Measurements from ENCODE around the gene PGAP2. TPM values are rescaled to one million over a fixed set of nuclear protein-coding genes. Genes with fewer than 3 reads are reported as not detected.
"Not testable (repeated sequence)": the region's sequence is repeated elsewhere in the genome, so short reads cannot be mapped to it uniquely, and the experiment has no call there.

PGAP2 gene
- polyA plus RNA-seq, 3 donors from 2014 or later, result 10.7 to 16.1 TPM; not detected in 1

- no peaks in the 10 kb centered on the region for H3K9me3 Mint-ChIP-seq
- peaks cover 84 to 85% of the 10 kb centered on the region in 2 donors for H3K4me1 Mint-ChIP-seq
- peaks cover 5 to 12% (median 6%) of the 10 kb centered on the region in 3 donors for H3K27me3 Mint-ChIP-seq (ENCODE audit: low read depth in 3 of 3)
- DNase-seq, result no peak
- H3K27ac Mint-ChIP-seq, result peak overlapping the region; percentile 71 to 100 (median 78)
- H3K36me3 Mint-ChIP-seq, result no peaks in the 10 kb centered on the region
- peak overlapping the region; percentile 93 to 98 (median 96) for H3K4me3 Mint-ChIP-seq
Measured at GRCh38 chr11:3859373-3859881, 51.1 kb downstream of the PGAP2 start.

GRCh38 chr11:3860375-3860774 is 52.0 kb downstream of the PGAP2 start:
- H3K4me1 Mint-ChIP-seq, result peaks cover 88 to 90% of the 10 kb centered on the region in 2 donors
- peak overlapping the region; percentile 93 to 98 (median 96) for H3K4me3 Mint-ChIP-seq
- H3K36me3 Mint-ChIP-seq, result no peaks in the 10 kb centered on the region
- H3K9me3 Mint-ChIP-seq, result no peaks in the 10 kb centered on the region
- peaks cover 0 to 3% (median 3%) of the 10 kb centered on the region in 3 donors for H3K27me3 Mint-ChIP-seq (ENCODE audit: low read depth in 3 of 3)
- peak overlapping the region; percentile 41 to 89 (median 82) for H3K27ac Mint-ChIP-seq
- no peak for DNase-seq

GRCh38 chr11:3860898-3861393 is 52.6 kb downstream of the PGAP2 start:
- H3K36me3 Mint-ChIP-seq; H3K27me3 Mint-ChIP-seq (ENCODE audit: low read depth in 3 of 3); H3K9me3 Mint-ChIP-seq: not testable (repeated sequence)
- peak overlapping the region; percentile 41 to 89 (median 82) for H3K27ac Mint-ChIP-seq
- DNase-seq, result peak in 2 of 3 donors; percentile 21 to 33
- H3K4me3 Mint-ChIP-seq, result peak overlapping the region; percentile 93 to 98 (median 96)
- H3K4me1 Mint-ChIP-seq, result peaks cover 94 to 95% of the 10 kb centered on the region in 2 donors

GRCh38 chr11:3861683-3862082 is 53.3 kb downstream of the PGAP2 start:
- Mint-ChIP-seq H3K9me3 (no peaks in the 10 kb centered on the region), H3K27me3 (ENCODE audit: low read depth in 3 of 3) (peaks cover 0 to 3% (median 2%) of the 10 kb centered on the region in 3 donors), H3K4me1 (peaks cover 95 to 97% of the 10 kb centered on the region in 2 donors), H3K36me3 (no peaks in the 10 kb centered on the region), H3K27ac (peak overlapping the region; percentile 41 to 89 (median 84)), H3K4me3 (peak overlapping the region; percentile 45 to 98 (median 93))
- no peak for DNase-seq

- Mint-ChIP-seq H3K9me3 (no peaks in the 10 kb centered on the region), H3K4me1 (peaks cover 93 to 94% of the 10 kb centered on the region in 2 donors), H3K27ac (peak overlapping the region; percentile 83 to 97 (median 92)), H3K27me3 (ENCODE audit: low read depth in 3 of 3) (peaks cover 0 to 2% (median 0%) of the 10 kb centered on the region in 3 donors), H3K36me3 (no peaks in the 10 kb centered on the region), H3K4me3 (peak overlapping the region; percentile 59 to 82 (median 72))
- DNase-seq, result no peak
Measured at GRCh38 chr11:3865388-3866193, 57.2 kb downstream of the PGAP2 start.

GRCh38 chr11:3866206-3866605 is 57.8 kb downstream of the PGAP2 start:
- H3K4me1 Mint-ChIP-seq, result peaks cover 92% of the 10 kb centered on the region in 2 donors
- peaks cover 0 to 2% (median 0%) of the 10 kb centered on the region in 3 donors for H3K27me3 Mint-ChIP-seq (ENCODE audit: low read depth in 3 of 3)
- no peaks in the 10 kb centered on the region for H3K9me3 Mint-ChIP-seq
- DNase-seq, result peak; percentile 57 to 66 (median 61)
- H3K36me3 Mint-ChIP-seq, result no peaks in the 10 kb centered on the region
- peak overlapping the region; percentile 59 to 82 (median 72) for H3K4me3 Mint-ChIP-seq
- H3K27ac Mint-ChIP-seq, result peak overlapping the region; percentile 83 to 97 (median 92)

GRCh38 chr11:3866836-3867208 is 58.5 kb downstream of the PGAP2 start:
- no peak for DNase-seq
- Mint-ChIP-seq H3K36me3 (no peaks in the 10 kb centered on the region), H3K27me3 (ENCODE audit: low read depth in 3 of 3) (peaks cover 0 to 2% (median 0%) of the 10 kb centered on the region in 3 donors), H3K4me1 (peaks cover 92% of the 10 kb centered on the region in 2 donors), H3K27ac (peak overlapping the region; percentile 88 to 97 (median 93)), H3K4me3 (peak overlapping the region; percentile 7 to 78 (median 26)), H3K9me3 (no peaks in the 10 kb centered on the region)

GRCh38 chr11:3867209-3868091 is 59.1 kb downstream of the PGAP2 start:
- Mint-ChIP-seq H3K27ac (peak overlapping the region; percentile 88 to 97 (median 93)), H3K27me3 (ENCODE audit: low read depth in 3 of 3) (peaks cover 0 to 2% (median 0%) of the 10 kb centered on the region in 3 donors), H3K4me3 (peak overlapping the region; percentile 10 to 65 (median 41)), H3K9me3 (no peaks in the 10 kb centered on the region), H3K4me1 (peaks cover 91 to 93% of the 10 kb centered on the region in 2 donors), H3K36me3 (no peaks in the 10 kb centered on the region)
- DNase-seq, result no peak

GRCh38 chr11:3873712-3874349 is 65.5 kb downstream of the PGAP2 start:
- DNase-seq, result no peak
- no peaks in the 10 kb centered on the region for H3K36me3 Mint-ChIP-seq
- H3K27ac Mint-ChIP-seq, result peak overlapping the region in 5 of 6 donors; percentile 34 to 54 (median 46)
- H3K9me3 Mint-ChIP-seq, result no peaks in the 10 kb centered on the region
- no peak overlapping the region for H3K4me3 Mint-ChIP-seq
- H3K4me1 Mint-ChIP-seq, result peaks cover 88 to 91% of the 10 kb centered on the region in 2 donors
- H3K27me3 Mint-ChIP-seq (ENCODE audit: low read depth in 3 of 3), result peaks cover 0 to 2% (median 0%) of the 10 kb centered on the region in 3 donors

Other genes with a start within 250 kb of the PGAP2 start
- gene ART5, start 166.6 kb upstream of the PGAP2 start, polyA plus RNA-seq, result not detected
- not detected for gene ART1, start 163.4 kb upstream of the PGAP2 start, polyA plus RNA-seq
- under 1 TPM in 1 of 3 donors, not detected in 2; 0.26 TPM for gene CHRNA10, start 137.2 kb upstream of the PGAP2 start, polyA plus RNA-seq
- 10 to 100 TPM; 16.2 to 38.1 (median 20.5) TPM for gene NUP98, start 11.0 kb upstream of the PGAP2 start, polyA plus RNA-seq
- 100 to 1,000 TPM; 167 to 292 (median 199) TPM for gene RHOG, start 32.4 kb downstream of the PGAP2 start, polyA plus RNA-seq
- 10 to 100 TPM; 28.7 to 53.1 (median 45.5) TPM for gene STIM1, start 47.1 kb downstream of the PGAP2 start, polyA plus RNA-seq